ENCODE measurements around the gene ZFPM1.

Gene ZFPM1

DNA sequence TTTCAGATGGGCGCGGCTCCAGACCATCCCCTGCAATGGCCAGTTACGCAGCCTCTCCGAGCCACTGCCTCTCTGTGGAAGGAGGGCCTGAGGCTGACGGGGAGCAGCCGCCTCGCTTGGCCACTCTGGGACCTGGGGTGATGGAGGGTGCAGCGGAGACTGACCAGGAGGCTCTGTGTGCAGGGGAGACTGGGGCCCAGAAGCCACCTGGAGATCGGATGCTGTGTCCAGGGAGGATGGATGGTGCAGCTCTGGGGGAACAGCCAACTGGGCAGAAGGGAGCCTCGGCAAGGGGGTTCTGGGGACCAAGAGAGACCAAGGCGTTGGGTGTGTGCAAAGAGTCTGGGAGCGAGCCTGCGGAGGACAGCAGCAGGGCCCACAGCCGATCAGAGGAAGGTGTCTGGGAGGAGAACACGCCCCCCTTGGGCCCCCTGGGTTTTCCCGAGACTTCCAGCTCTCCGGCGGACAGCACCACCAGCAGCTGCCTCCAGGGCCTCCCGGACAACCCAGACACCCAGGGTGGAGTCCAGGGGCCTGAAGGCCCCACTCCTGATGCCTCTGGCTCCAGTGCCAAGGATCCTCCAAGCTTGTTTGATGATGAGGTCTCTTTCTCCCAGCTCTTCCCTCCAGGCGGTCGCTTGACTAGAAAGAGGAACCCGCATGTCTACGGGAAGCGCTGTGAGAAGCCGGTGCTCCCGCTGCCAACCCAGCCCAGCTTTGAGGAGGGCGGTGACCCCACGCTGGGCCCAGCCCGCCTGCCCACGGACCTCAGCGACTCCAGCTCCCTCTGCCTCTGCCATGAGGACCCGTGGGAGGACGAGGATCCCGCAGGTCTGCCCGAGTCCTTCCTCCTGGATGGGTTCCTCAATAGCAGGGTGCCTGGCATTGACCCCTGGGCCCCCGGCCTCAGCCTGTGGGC, 17.4 kb upstream of the ZFPM1 start:
- DNase-seq: peak in 1 of 2 donors; percentile 17

- DNase-seq: no peak
Observed at GRCh38 chr16:88436796-88437195, 16.3 kb upstream of the ZFPM1 start.

DNA sequence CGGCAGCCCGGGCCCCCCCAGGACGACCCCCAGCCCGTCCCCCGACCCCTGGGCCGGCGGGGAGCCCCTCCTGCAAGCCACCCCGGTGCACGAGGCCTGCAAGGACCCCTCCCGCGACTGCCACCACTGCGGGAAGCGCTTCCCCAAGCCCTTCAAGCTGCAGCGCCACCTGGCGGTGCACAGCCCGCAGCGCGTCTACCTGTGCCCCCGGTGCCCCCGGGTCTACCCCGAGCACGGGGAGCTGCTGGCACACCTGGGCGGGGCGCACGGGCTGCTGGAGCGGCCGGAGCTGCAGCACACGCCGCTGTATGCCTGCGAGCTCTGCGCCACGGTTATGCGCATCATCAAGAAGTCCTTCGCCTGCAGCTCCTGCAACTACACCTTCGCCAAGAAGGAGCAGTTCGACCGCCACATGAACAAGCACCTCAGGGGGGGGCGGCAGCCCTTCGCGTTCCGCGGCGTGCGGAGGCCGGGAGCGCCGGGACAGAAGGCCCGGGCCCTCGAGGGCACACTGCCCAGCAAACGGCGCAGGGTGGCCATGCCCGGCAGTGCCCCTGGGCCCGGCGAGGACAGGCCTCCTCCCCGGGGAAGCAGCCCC, 15.6 kb upstream of the ZFPM1 start:
- peak in 1 of 2 donors; percentile 31 for DNase-seq

GRCh38 chr16:88438084-88438870, 14.8 kb upstream of the ZFPM1 start:
- DNase-seq: no peak

- DNase-seq: no peak
Observed at GRCh38 chr16:88439016-88439415, 14.1 kb upstream of the ZFPM1 start.

GRCh38 chr16:88439706-88440105, 13.4 kb upstream of the ZFPM1 start:
- peak in 1 of 2 donors; percentile 4 for DNase-seq

DNA sequence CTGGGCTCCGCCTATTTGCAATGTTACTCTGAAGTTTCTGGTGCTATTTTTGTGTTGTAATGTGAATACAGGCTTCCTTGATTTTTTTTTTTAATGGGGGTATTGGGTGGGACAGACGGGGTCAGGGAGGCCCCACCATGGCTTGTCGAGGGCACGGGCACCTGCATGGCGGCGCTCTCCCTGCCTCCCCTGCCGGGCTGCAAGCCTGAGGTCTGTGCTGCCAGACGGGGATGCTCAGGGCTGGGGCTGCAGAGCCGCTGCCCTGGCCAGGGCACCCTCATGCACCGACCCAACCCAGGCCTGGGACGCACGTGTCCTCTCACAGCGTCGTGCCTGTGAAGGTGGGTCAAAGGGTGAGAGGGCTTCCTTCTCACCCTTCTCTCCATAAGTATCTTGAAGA, 13.0 kb upstream of the ZFPM1 start:
- no peak for DNase-seq

DNA sequence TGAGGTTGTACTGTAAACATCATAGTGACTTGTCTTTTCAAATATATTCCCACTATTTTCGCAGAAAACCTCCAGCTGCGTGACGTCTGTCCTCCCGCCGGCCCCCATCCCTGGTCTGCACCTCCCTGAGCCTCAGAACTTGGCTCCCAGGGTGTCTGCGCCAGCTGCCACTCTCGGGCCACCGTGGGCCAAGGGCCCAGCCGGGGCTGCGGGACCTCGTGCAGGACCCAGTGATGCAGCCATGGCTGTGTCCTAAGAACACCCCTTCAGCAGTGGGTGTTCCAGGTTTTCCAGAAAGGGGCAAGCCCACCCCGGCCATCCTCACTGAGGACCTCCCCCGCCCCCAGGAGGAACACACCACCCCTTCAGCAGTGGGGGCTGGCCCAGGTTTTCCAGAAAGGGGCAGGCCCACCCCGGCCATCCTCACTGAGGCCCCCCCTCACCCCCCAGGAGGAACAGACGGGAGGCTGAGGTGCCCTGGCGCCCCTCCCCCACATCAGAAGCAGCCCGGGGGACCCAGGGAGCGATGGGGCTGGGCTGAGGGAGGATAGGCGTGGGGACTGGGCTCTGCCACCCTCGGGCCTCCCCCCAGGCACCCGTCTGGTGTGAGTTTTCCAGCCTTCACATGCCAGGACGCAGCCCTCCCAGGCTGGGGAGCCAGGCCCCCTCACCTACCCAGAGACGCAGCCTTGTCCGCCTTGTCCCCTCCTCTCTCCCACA, 12.2 kb upstream of the ZFPM1 start:
- no peak for DNase-seq

- no peak for DNase-seq
Observed at GRCh38 chr16:88441460-88441859, 11.6 kb upstream of the ZFPM1 start.

DNA sequence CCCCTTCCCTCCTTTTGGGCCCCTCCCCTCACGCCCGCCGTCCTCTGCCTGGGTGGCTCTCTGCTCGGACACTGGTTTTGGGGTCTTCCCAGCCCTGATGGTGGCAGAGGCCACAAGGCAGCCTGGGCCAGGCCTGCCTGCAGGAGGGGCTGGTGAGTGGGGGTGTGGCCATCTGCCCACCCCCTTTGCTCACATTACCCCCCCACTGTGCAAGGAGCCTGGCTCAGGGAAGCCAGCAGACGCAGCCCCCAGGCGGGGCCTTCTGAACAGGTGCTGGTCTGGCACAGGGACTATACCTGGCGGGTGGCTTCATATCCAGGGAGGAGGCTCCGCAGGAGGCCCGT, 10.7 kb upstream of the ZFPM1 start:
- DNase-seq: no peak

GRCh38 chr16:88442727-88443576, 10.1 kb upstream of the ZFPM1 start:
- peak; percentile 59 to 66 for DNase-seq

DNA sequence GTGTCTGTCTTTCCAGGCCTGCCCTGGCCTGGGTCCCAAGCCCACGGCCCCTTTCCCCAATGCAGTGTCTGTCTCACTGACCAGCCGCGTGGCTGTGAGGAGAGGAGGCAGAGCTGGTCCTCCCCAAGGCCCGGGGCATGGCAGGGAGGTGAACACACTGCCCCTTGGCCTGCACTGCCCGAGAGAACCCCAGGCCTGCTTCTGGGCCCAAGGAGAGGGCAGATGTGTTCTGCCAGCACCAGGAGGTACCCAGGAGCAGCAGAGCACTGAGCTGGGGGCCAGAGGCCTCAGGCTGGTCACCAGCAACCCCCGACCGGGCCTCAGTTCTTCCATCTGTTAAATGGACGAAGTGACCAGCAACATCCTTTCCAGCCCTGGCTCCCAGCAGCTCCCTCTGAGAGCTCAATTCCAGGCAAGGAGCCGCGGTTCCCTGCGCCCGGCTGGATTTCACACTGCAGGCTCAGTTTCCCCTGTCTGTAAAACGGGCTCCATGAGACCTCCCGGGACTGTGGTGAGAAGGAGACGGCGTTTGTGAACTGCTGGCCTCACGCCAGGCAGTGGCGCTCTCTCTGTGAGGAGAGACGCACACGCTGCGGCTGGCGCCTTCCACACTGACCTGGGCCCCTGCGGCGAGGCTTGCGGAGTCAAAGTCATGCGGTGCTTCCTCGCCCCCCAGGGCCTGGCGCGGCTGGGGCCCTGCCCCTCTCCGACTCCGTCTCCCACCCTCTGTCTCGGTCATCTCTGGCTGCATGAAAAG, 8.1 kb upstream of the ZFPM1 start:
- DNase-seq: no peak

DNA sequence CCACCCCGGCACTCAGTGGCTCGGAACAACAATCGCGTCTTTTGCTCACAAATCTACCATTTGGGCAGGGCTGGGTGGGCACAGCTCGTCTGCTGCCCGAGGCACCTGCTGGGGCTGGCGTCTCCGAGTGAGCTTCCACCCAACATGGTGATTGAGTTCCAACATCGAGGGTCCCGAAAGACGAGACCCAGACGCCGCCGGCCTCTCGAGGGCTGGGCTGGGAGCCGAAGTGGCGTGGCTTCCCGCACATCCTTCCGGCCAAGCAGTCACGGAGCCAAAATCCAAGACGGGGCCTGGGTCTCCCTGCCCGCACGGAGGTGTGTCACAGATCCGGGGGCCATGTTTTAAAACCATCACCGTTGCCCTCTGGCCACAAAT, 7.5 kb upstream of the ZFPM1 start:
- no peak for DNase-seq

GRCh38 chr16:88446061-88446460, 7.0 kb upstream of the ZFPM1 start:
- no peak for DNase-seq

- no peak for DNase-seq
Observed at GRCh38 chr16:88446736-88447135, 6.3 kb upstream of the ZFPM1 start.

- no peak for DNase-seq
Observed at GRCh38 chr16:88447881-88448280, 5.2 kb upstream of the ZFPM1 start.

- peak; percentile 29 to 42 for DNase-seq
Observed at GRCh38 chr16:88448461-88449266, 4.4 kb upstream of the ZFPM1 start.

DNA sequence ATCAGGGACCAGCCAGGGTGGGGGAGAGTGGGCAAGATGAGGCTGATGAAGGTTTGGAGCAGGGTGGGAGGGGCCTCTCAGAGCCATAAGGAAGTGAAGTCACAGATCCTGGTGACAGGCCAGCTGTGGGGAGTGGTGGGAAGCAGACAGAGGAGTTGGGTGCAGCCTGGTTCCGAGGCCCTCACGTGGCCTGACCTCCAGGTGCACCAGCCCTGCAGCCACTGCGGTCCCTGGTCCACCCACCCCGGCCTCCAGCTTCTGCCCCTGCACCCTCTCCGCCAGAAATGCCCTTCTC, 3.9 kb upstream of the ZFPM1 start:
- peak in 1 of 2 donors; percentile 34 for DNase-seq

GRCh38 chr16:88451586-88452481, 1.2 kb upstream of the ZFPM1 start:
- DNase-seq: peak; percentile 45 to 74

Data from inflammatory macrophage (primary cell).